ENCODE measurements around the gene ADGRV1.

Gene ADGRV1

DNA sequence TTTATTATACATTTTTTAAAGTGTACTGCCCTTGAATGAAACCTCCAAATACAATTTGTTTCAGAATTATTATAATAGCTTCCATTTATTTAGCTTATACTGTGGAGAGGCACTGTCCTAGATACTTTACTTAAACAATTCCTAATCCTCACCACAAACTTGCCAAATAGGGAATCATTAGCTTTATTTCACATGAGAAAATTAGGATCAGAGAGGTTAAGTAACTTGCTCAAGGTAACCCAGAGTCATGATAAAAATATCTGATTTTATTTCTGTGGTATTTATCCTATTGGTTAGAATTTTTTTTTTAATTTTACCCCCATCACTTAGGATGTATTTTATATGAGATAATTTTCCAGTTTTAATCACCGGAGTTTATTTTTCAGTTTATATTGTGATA is 78.4 kb downstream of the ADGRV1 start:
- Histone ChIP-seq H3K4me2 (ENCODE audit: low read depth, low read length, poor library complexity, severe bottlenecking) (no peak overlapping the region), H3K27me3 (ENCODE audit: insufficient read depth, low read length, poor library complexity, severe bottlenecking) (no peaks in the 10 kb centered on the region), H3K9ac (ENCODE audit: low read depth, low read length, poor library complexity, severe bottlenecking) (no peak overlapping the region), H3F3A (ENCODE audit: low read depth) (no peaks in the 10 kb centered on the region), H3K36me3 (ENCODE audit: insufficient read depth, low read length) (no peaks in the 10 kb centered on the region), H3K9me3 (ENCODE audit: insufficient read depth, low read depth, low read length) (no peaks in the 10 kb centered on the region), H3K79me2 (ENCODE audit: insufficient read depth, low read length) (no peaks in the 10 kb centered on the region), H3K4me1 (ENCODE audit: insufficient read depth, low read length, poor library complexity, severe bottlenecking) (peaks cover 2% of the 10 kb centered on the region), H2AFZ (ENCODE audit: low read length) (no peak overlapping the region), H4K20me1 (ENCODE audit: insufficient read depth, low read length, poor library complexity, severe bottlenecking) (no peaks in the 10 kb centered on the region), H3K9me2 (replicated peaks; ENCODE audit: low read depth, low read length) (no peaks in the 10 kb centered on the region), H3K4me3 (ENCODE audit: low read length, poor library complexity, severe bottlenecking) (no peak overlapping the region)
- TF ChIP-seq EZH2phosphoT487 (IDR thresholded peaks at IDR 0.05; ENCODE audit: borderline replicate concordance) (no peak), CTCF (conservative IDR thresholded peaks at IDR 0.05; ENCODE audit: low read length) (no peak)

DNA sequence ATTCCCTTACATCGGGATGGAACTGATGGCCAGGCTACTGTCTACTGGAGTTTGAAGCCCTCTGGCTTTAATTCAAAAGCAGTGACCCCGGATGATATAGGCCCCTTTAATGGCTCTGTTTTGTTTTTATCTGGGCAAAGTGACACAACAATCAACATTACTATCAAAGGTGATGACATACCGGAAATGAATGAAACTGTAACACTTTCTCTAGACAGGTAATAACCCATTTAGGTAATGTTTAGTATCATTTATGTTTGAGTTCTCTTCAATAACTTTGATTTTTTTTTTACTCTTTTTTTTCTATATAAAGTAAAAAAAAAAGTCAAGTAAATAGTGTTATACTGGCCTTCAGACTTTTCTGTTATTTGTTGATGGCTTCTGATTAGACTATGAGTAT is 79.1 kb downstream of the ADGRV1 start:
- Histone ChIP-seq H4K20me1 (ENCODE audit: insufficient read depth, low read length, poor library complexity, severe bottlenecking) (no peaks in the 10 kb centered on the region), H3K9me3 (ENCODE audit: insufficient read depth, low read depth, low read length) (no peaks in the 10 kb centered on the region), H3K4me3 (ENCODE audit: low read length, poor library complexity, severe bottlenecking) (no peak overlapping the region), H3K79me2 (ENCODE audit: insufficient read depth, low read length) (no peaks in the 10 kb centered on the region), H3K4me2 (ENCODE audit: low read depth, low read length, poor library complexity, severe bottlenecking) (no peak overlapping the region), H3K36me3 (ENCODE audit: insufficient read depth, low read length) (no peaks in the 10 kb centered on the region), H3K9me2 (replicated peaks; ENCODE audit: low read depth, low read length) (no peaks in the 10 kb centered on the region), H3K27me3 (ENCODE audit: insufficient read depth, low read length, poor library complexity, severe bottlenecking) (no peaks in the 10 kb centered on the region), H2AFZ (ENCODE audit: low read length) (no peak overlapping the region), H3F3A (ENCODE audit: low read depth) (no peaks in the 10 kb centered on the region), H3K4me1 (ENCODE audit: insufficient read depth, low read length, poor library complexity, severe bottlenecking) (peaks cover 2% of the 10 kb centered on the region), H3K9ac (ENCODE audit: low read depth, low read length, poor library complexity, severe bottlenecking) (no peak overlapping the region)
- TF ChIP-seq EZH2phosphoT487 (IDR thresholded peaks at IDR 0.05; ENCODE audit: borderline replicate concordance) (no peak), CTCF (conservative IDR thresholded peaks at IDR 0.05; ENCODE audit: low read length) (no peak)

GRCh38 chr5:90638878-90639277 is 80.3 kb downstream of the ADGRV1 start:
- Histone ChIP-seq H2AFZ (ENCODE audit: low read length) (no peak overlapping the region), H3K4me1 (ENCODE audit: insufficient read depth, low read length, poor library complexity, severe bottlenecking) (peaks cover 7% of the 10 kb centered on the region), H4K20me1 (ENCODE audit: insufficient read depth, low read length, poor library complexity, severe bottlenecking) (no peaks in the 10 kb centered on the region), H3K4me2 (ENCODE audit: low read depth, low read length, poor library complexity, severe bottlenecking) (no peak overlapping the region), H3K9me3 (ENCODE audit: insufficient read depth, low read depth, low read length) (no peaks in the 10 kb centered on the region), H3K9ac (ENCODE audit: low read depth, low read length, poor library complexity, severe bottlenecking) (no peak overlapping the region), H3K4me3 (ENCODE audit: low read length, poor library complexity, severe bottlenecking) (no peak overlapping the region), H3K27me3 (ENCODE audit: insufficient read depth, low read length, poor library complexity, severe bottlenecking) (no peaks in the 10 kb centered on the region), H3K9me2 (replicated peaks; ENCODE audit: low read depth, low read length) (no peaks in the 10 kb centered on the region), H3F3A (ENCODE audit: low read depth) (no peaks in the 10 kb centered on the region), H3K79me2 (ENCODE audit: insufficient read depth, low read length) (no peaks in the 10 kb centered on the region), H3K36me3 (ENCODE audit: insufficient read depth, low read length) (no peaks in the 10 kb centered on the region)
- no peak for TF ChIP-seq CTCF (conservative IDR thresholded peaks at IDR 0.05; ENCODE audit: low read length)
- TF ChIP-seq EZH2phosphoT487 (IDR thresholded peaks at IDR 0.05; ENCODE audit: borderline replicate concordance): no peak

Data from Loucy (cell line).